Measurements from ENCODE around the gene FRY.

DNA sequence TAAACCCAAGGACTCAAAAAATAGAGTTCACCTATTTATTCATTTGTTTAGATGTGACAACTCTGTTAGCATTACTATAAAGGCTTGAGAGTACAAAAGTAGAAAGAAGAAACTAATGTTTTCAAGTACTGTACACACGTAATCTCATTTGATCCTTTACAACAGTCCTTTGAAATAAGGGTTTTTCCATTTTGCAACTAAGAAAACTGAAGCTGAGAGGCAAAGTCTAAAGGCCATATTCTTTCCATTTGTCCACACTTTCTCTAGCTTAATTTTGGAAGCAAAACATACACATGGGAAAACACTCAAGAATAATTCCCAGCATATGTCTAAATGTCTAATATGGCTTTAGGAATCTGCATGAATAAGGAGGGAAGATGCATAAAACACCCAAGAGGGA, 249.5 kb downstream of the FRY start:
- TF ChIP-seq, protein P1, sequence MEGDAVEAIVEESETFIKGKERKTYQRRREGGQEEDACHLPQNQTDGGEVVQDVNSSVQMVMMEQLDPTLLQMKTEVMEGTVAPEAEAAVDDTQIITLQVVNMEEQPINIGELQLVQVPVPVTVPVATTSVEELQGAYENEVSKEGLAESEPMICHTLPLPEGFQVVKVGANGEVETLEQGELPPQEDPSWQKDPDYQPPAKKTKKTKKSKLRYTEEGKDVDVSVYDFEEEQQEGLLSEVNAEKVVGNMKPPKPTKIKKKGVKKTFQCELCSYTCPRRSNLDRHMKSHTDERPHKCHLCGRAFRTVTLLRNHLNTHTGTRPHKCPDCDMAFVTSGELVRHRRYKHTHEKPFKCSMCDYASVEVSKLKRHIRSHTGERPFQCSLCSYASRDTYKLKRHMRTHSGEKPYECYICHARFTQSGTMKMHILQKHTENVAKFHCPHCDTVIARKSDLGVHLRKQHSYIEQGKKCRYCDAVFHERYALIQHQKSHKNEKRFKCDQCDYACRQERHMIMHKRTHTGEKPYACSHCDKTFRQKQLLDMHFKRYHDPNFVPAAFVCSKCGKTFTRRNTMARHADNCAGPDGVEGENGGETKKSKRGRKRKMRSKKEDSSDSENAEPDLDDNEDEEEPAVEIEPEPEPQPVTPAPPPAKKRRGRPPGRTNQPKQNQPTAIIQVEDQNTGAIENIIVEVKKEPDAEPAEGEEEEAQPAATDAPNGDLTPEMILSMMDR (IDR thresholded peaks at IDR 0.05) = no peak
- no peak for TF ChIP-seq POLR2A (IDR thresholded peaks at IDR 0.05)
